ENCODE measurements around the gene LANCL3.

The LANCL3 gene

GRCh38 chrX:37679888-37680287 is 108.4 kb downstream of the LANCL3 start:
- no peak for TF ChIP-seq YY1 (IDR thresholded peaks at IDR 0.05; ENCODE audit: low read depth)
- TF ChIP-seq RAD21 (IDR thresholded peaks at IDR 0.05; ENCODE audit: low read depth), result no peak
- no peak for TF ChIP-seq FOXM1 (IDR thresholded peaks at IDR 0.05; ENCODE audit: borderline replicate concordance, low read depth)
- no peak for TF ChIP-seq MAX (IDR thresholded peaks at IDR 0.05)
- TF ChIP-seq CEBPB (IDR thresholded peaks at IDR 0.05), result no peak
- TF ChIP-seq NFIC (IDR thresholded peaks at IDR 0.05), result no peak
- no peak for TF ChIP-seq EP300 (IDR thresholded peaks at IDR 0.05; ENCODE audit: borderline replicate concordance)
- no peak for TF ChIP-seq CREB1 (IDR thresholded peaks at IDR 0.05; ENCODE audit: low read depth)

DNA sequence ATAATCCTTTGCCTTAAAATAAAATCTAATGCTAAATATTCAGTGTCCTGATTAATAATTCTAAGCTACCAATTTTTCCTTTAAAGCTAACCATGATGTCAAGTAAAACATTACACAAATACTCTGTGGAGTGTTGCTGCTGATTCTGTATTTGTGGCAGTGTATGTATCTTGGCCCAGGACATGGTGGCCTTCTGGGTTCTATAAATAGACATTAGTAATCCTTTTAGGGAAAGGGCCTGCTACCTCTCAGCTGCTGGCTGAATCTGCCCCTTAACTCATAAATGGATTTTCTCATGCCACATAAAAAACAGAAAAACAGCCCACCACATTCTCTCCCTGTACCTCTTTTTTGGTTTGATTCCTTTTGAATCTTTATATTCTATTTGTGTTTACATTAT is 113.0 kb downstream of the LANCL3 start:
- no peak for TF ChIP-seq RAD21 (IDR thresholded peaks at IDR 0.05; ENCODE audit: low read depth)
- no peak for TF ChIP-seq YY1 (IDR thresholded peaks at IDR 0.05; ENCODE audit: low read depth)
- TF ChIP-seq TAF1 (IDR thresholded peaks at IDR 0.05; ENCODE audit: low read depth), result no peak
- TF ChIP-seq EP300 (IDR thresholded peaks at IDR 0.05; ENCODE audit: borderline replicate concordance), result no peak
- TF ChIP-seq TCF12 (IDR thresholded peaks at IDR 0.05; ENCODE audit: low read depth), result no peak
- TF ChIP-seq CREB1 (IDR thresholded peaks at IDR 0.05; ENCODE audit: low read depth), result no peak
- TF ChIP-seq ZBTB7A (IDR thresholded peaks at IDR 0.05; ENCODE audit: low read depth), result no peak
- no peak for TF ChIP-seq EGR1 (IDR thresholded peaks at IDR 0.05)
- TF ChIP-seq CEBPB (IDR thresholded peaks at IDR 0.05), result no peak
- no peak for TF ChIP-seq TEAD4 (IDR thresholded peaks at IDR 0.05)

DNA sequence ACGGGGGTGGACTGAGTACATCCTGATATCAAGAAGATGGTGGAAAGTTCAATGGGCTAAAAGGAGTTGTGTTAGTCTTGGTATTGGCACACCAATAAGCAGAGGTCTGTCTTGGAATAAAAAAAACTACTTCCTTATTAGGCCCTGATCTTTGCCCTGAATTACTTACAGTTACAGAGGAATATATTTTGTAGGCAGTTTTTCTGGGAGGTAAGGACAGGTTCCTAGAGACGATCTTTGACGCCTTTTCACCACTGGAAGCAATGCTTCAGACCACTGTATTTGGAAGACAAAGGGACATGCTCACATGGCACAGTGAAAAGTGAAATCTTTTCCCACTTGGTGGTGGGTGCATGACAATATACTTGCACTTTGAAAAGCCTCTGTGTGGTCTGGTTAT is 113.5 kb downstream of the LANCL3 start:
- no peak for TF ChIP-seq FOXM1 (IDR thresholded peaks at IDR 0.05; ENCODE audit: borderline replicate concordance, low read depth)
- TF ChIP-seq ZBTB7A (IDR thresholded peaks at IDR 0.05; ENCODE audit: low read depth), result no peak
- TF ChIP-seq, protein P1, sequence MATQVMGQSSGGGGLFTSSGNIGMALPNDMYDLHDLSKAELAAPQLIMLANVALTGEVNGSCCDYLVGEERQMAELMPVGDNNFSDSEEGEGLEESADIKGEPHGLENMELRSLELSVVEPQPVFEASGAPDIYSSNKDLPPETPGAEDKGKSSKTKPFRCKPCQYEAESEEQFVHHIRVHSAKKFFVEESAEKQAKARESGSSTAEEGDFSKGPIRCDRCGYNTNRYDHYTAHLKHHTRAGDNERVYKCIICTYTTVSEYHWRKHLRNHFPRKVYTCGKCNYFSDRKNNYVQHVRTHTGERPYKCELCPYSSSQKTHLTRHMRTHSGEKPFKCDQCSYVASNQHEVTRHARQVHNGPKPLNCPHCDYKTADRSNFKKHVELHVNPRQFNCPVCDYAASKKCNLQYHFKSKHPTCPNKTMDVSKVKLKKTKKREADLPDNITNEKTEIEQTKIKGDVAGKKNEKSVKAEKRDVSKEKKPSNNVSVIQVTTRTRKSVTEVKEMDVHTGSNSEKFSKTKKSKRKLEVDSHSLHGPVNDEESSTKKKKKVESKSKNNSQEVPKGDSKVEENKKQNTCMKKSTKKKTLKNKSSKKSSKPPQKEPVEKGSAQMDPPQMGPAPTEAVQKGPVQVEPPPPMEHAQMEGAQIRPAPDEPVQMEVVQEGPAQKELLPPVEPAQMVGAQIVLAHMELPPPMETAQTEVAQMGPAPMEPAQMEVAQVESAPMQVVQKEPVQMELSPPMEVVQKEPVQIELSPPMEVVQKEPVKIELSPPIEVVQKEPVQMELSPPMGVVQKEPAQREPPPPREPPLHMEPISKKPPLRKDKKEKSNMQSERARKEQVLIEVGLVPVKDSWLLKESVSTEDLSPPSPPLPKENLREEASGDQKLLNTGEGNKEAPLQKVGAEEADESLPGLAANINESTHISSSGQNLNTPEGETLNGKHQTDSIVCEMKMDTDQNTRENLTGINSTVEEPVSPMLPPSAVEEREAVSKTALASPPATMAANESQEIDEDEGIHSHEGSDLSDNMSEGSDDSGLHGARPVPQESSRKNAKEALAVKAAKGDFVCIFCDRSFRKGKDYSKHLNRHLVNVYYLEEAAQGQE (IDR thresholded peaks at IDR 0.05; ENCODE audit: low read depth), result no peak
- no peak for TF ChIP-seq TCF12 (IDR thresholded peaks at IDR 0.05; ENCODE audit: low read depth)
- no peak for TF ChIP-seq MAX (IDR thresholded peaks at IDR 0.05)
- TF ChIP-seq CREB1 (IDR thresholded peaks at IDR 0.05; ENCODE audit: low read depth), result no peak
- TF ChIP-seq RAD21 (IDR thresholded peaks at IDR 0.05; ENCODE audit: low read depth), result no peak
- no peak for TF ChIP-seq NFIC (IDR thresholded peaks at IDR 0.05)
- no peak for TF ChIP-seq EGR1 (IDR thresholded peaks at IDR 0.05)

- TF ChIP-seq MAX (IDR thresholded peaks at IDR 0.05), result peak; percentile 92
- TF ChIP-seq CREB1 (IDR thresholded peaks at IDR 0.05; ENCODE audit: low read depth), result no peak
These were observed 114.2 kb downstream of the LANCL3 start, which contains the start of gene XK for GRCh38 chrX:37685381-37686359. Gene XK (plus strand): TSS chrX:37685791. CDS start chrX:37685962, 171 bp downstream.

DNA sequence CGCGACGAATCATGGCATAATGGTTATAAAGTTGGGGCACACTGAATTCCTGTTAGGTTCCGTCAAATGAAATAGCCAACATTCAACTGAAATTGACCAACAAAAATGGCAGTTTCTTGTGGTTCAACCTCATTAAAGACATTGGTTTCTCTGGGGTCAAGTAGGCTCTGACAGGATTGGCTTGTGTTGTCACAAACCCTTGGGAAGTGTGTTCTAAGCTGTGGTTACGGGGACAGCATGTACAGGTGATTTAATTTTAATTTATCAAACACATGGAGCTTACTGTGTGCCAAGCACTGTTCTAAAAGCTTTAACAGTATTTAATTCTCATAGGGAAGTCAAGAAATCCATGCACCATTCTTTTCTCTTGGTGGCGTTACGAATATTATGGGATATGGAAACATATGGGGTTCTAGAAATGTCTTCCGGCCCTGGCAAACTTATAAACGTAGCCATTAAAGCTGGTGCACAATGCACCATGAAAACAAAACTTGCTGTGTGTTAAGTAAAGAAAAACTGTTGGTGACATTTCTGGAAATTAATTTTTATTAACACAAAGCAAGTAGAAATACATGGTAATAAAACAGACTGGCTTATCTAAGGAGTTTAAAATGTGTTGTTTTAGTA is 115.0 kb downstream of the LANCL3 start:
- TF ChIP-seq, protein P1 (IDR thresholded peaks at IDR 0.05; ENCODE audit: low read depth), result no peak
- TF ChIP-seq EP300 (IDR thresholded peaks at IDR 0.05; ENCODE audit: borderline replicate concordance) (no peak), ZBTB7A (IDR thresholded peaks at IDR 0.05; ENCODE audit: low read depth) (no peak), CEBPB (IDR thresholded peaks at IDR 0.05) (no peak), TAF1 (IDR thresholded peaks at IDR 0.05; ENCODE audit: low read depth) (no peak), FOXM1 (IDR thresholded peaks at IDR 0.05; ENCODE audit: borderline replicate concordance, low read depth) (no peak), RAD21 (IDR thresholded peaks at IDR 0.05; ENCODE audit: low read depth) (no peak), TEAD4 (IDR thresholded peaks at IDR 0.05) (no peak), CREB1 (IDR thresholded peaks at IDR 0.05; ENCODE audit: low read depth) (no peak), NFIC (IDR thresholded peaks at IDR 0.05) (no peak), YY1 (IDR thresholded peaks at IDR 0.05; ENCODE audit: low read depth) (no peak)

DNA sequence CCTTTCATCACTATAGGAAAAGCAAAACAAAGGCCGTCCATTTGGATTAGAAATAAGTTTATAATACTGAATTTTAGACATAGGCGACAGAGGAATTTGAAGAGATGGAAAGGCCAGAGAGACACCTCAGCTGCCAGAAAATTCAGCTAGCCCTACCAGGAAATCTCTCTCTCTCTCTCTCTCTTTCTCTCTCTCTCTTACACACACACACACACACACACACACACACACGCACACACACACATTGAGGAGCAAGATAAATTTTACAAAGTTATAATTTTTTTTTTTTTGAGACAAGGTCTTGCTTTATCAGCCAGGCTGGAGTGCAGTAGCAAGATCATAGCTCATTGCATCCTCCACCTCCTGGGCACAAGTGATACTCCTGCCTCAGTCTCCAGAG is 115.5 kb downstream of the LANCL3 start:
- TF ChIP-seq EGR1 (IDR thresholded peaks at IDR 0.05), result no peak
- no peak for TF ChIP-seq ZBTB7A (IDR thresholded peaks at IDR 0.05; ENCODE audit: low read depth)
- TF ChIP-seq TAF1 (IDR thresholded peaks at IDR 0.05; ENCODE audit: low read depth), result no peak
- TF ChIP-seq, protein P1 (IDR thresholded peaks at IDR 0.05; ENCODE audit: low read depth), result no peak
- TF ChIP-seq, protein P2, sequence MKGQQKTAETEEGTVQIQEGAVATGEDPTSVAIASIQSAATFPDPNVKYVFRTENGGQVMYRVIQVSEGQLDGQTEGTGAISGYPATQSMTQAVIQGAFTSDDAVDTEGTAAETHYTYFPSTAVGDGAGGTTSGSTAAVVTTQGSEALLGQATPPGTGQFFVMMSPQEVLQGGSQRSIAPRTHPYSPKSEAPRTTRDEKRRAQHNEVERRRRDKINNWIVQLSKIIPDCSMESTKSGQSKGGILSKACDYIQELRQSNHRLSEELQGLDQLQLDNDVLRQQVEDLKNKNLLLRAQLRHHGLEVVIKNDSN (IDR thresholded peaks at IDR 0.05), result no peak

All from Ishikawa (cell line).